Measurements from ENCODE around the gene PKIB.
"Not testable (repeated sequence)": the region's sequence is repeated elsewhere in the genome, so short reads cannot be mapped to it uniquely, and the experiment has no call there.

The PKIB gene

DNA sequence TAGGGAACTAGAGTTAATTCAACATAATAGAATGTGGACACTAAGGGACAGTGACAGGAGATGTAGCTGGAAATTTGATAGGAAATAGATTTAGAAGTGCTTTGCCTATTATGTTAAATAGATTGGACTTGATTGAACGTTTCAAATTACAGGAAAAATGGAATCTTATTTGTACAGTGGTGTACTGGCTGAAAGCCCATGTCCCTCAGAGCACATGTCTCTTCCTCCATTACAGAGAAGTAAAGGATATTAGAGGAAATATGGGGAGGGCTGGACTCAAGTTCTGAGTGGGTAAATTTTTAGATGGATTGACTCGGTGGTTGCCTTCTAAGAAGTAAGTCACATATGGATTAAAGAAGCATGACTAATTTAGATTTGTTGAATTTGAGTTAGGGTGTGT lies 11.4 kb downstream of the PKIB start:
- DNase-seq: no peak

DNA sequence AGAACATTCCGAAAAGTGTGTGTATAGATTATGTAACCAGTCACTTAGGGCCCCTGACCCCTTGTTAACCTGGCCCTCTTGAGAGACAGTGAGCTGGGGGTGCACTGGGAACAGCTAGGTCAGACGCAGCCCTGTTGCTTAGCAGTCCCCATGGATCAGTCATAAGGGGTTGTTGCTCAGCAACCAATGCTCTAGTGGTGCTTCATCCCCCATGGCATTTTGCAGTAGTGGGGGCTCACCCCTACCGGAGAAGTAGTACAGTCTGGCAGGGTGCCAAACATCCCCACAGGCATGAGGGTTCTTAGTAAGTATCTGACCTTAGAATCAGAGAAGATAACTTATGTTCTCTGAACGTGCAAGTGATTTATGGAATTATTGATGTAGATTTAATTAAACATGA lies 12.3 kb downstream of the PKIB start:
- DNase-seq: no peak

DNA sequence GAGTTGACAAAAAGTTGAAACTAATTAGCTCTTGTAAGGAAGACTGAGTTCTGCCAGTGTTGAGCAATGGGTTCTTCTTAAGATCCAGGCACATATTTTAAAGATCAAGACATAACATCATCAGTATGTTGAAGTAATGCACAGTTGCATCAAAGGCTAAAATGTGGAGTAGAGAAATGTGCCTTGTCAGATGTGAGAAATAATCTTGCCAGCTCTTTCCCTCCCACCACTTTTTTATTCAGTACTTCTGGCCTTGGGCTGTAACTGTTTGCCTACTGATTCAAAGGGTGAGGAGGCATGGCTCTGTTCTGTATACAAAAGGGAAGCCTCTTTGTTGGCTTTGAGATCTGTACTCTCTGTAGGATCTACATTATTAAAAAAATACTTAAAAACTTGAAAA lies 13.1 kb downstream of the PKIB start:
- no peak for DNase-seq

DNA sequence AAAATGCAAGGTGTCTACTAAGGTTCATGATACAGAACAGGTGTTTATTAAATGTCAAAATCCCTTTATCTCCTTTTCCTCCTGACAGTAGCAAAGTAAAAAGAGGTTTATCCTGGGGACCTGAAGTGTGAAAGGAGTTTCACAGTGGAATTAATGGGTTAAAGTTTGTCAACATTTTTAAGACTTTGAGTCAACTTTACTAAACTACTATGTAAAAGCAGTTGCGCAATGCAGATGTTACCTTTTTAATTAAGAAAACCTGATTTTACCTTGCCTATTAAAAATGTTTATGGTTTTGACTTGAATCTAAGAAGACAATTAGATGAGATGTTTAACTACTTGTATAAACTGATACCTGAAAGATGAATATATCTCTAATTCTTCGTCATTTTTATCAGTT lies 14.6 kb downstream of the PKIB start:
- DNase-seq: no peak

DNA sequence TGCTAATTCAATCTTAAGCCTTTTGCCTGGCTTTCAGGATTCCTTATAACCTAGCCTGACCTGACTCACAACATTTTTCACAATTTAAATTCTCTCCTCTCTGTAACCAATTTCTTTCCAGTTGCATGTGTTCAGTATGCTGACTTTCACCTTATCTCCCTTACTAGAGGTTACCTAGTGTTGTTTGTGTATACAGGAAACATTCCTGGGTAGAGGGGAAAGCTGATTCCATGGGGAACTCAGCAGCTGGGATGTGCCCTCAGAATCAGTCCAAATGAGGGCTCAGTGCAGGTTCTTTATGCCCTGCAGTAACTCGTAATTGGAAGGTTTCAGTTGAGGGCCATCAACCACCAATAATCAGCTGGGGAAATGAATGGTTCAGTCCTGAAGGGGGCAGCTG lies 18.5 kb downstream of the PKIB start:
- DNase-seq: no peak

DNA sequence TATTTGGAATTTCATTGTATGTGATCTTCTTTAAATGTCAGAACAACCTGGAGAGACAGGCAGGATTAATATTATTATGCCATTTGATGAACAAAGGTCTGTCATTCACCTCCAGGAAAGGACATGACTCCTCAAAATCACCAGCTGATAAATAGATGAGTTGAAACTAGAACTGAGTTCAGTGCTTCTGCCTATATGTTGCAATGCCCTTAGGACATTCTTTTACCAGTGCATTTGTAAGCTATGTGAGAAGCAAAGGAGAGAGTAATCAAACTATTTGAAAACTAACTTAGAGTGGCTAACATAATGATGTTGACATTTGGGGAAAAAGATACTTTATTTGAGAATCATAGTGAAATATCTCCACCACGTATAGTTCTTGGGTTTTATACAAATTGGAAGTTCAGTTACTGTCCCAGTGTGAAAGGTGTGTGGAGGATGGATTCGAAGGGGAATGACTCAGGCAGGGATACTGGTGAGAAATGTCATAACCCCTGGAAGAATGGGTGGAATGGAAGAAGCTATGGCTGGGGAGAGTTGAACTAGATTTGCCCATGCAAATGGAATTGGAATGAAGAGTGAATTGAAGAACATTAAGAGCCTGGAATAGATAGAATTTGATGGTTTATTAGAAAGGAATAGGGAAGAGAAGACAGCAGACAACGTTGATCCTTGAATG lies 21.5 kb downstream of the PKIB start:
- DNase-seq: no peak

DNA sequence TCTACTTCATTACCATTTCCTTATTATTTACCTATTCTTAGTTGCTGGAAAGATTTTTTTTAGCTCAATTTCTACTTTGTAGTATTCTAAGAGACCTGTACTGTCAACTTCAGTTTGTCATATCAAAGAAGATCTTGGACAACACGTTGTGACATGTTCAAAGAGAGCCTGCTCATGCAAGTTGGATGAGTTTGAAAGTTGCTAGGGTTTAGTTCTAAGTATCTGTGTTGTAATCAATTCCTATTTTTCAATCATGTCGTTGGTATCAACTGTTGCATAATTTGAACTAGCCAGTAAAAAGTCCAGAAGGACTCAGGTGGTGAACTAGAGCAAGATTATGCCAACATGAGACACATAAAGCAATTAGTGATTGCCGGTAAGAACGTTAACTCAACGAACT lies 30.2 kb downstream of the PKIB start:
- DNase-seq: no peak

DNA sequence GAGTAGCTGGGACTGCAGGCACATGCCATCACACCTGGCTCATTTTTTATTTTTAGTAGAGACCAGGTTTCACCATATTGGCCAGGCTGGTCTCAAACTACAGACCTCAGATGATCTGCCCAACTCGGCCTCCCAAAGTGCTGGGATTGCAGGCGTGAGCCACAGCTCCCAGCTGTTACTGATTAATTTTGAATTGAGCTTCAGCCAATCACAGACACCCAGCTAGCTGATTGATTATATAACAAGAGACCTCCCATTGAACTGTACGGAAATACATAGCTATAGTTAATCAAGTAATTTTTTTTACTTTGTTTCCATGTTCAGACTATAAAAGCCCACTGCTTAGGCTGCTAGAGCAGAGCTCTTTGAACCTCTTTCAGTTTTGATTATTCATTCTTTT lies 31.6 kb downstream of the PKIB start:
- DNase-seq: no peak

DNA sequence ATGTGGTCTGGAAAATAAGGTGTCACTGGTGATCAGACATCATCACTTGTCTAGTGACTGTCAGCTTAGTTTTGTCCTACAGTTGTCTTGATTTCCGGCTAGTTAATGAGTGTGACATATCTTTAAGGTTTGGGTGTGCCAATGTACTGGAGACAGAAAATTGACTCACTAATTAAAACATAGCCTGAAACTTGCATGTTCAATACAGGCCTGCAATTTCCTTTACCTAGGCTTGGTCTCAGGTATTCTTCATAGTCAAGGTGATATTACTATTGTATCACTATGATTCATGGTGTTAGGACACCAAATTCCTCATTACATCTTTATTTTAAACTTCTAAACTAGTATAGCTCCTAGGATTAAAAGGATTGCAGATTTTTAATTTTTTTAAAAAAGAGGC lies 32.4 kb downstream of the PKIB start:
- not testable (repeated sequence) for DNase-seq

DNA sequence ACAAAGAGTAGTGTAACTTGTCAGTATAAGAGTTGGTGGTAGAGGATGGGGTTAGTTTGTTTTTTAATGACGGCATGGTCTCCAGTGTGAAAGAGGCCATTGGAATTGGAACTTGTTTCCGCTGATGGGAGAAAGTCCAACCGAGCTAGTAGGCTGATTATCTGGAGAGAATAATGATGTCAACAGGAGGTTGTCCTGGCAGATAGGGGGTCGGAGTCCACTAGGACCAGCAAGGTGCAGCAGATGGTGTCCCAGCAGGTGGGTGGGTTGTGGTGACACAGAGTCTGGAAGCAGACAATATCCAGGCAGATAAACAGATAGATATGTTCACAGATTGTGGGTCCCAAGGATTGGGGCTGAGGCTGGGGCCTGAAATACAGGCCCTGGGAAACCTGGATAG lies 35.1 kb downstream of the PKIB start:
- no peak for DNase-seq

DNA sequence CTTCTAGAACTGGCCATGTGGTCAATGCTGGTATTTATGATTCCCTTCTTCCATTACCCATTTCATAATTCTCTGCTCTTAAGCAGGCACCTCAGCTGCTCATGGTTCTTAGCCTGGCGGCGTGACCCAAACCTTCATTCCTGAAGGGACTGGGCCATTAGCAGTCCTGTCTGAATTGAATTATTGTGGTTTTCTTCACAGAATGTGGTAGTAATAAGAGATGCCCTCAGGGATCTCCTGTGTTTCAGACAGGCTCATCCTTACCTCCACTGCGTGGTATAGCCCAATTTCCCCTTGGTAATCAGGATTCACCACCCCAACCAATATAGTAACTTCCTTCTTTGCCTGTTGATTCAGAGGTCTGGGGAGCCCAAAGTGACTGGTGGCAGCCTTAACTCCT lies 37.6 kb downstream of the PKIB start:
- DNase-seq: no peak

DNA sequence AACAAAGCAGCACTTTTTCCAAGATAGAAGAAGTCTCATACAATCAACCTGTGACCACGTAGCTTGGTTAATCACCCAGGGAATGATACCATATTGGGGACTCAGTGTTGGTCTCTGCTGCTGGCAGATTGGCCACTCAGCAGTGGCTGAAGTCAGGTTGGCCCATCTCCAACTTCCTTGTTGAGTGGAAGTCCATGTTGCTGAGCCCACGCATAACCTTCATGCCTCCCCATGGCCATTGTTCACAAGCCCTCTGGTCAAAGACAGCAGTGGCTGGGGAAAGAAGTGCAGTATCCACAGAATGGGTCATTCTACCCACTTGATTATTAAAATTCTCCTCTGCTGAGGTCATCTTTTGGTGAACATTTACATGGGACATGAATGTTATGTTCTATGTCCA lies 38.5 kb downstream of the PKIB start:
- no peak for DNase-seq

DNA sequence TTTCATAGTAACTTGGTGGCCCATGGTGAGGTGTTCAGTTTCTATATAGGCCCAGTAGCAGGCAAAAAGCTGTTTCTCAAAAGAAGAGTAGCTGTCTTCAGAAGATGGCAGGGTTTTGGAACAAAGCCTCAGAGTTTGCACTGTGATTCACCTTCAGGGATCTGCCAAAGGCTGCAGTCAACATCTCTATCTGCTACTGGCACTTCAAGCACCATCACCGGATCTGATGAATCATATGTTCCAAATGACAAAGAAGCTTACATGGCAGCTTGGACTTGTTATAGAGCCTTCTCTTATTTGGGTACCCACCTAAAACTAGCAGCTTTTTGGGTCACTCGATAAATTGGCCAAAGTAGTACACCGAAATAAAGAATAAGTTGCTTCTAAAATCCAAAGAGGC lies 39.5 kb downstream of the PKIB start:
- DNase-seq: no peak

DNA sequence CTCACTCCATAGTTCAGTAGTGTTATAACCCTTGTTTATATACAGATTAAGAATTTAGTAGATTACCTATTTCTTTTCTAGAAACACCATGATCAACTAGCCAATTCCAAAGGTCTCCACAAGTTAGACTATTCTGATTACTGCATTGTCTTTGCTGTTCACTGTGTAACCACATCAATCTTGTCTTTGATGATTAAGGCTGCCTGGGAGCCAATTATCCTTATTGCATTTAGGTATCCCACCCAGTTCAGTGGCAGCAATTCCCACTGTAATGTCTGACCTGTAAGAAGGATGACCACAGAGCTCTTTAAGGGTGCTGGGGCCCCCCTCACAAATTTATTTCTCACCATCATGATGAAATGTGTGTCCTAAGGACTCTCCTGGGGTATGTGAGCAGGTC lies 40.2 kb downstream of the PKIB start:
- DNase-seq: no peak

DNA sequence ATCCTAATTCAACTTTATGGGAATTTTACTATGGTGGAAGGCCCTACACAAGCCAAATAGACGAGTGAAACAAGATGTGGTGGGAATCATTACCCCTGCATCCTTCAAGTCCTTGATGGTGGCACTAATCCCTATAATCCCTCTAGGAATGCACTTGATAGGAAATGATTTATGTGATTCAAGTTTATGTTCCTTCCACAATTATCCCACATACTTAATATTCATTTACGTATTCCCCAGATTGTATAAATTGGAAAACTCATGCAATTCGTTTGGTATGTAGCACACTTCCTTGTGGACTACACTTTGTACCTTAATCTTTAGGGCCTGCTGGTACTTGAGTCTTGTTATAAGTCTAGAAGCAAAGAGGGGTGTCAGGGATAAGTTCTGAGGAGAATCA lies 40.8 kb downstream of the PKIB start:
- DNase-seq: no peak

DNA sequence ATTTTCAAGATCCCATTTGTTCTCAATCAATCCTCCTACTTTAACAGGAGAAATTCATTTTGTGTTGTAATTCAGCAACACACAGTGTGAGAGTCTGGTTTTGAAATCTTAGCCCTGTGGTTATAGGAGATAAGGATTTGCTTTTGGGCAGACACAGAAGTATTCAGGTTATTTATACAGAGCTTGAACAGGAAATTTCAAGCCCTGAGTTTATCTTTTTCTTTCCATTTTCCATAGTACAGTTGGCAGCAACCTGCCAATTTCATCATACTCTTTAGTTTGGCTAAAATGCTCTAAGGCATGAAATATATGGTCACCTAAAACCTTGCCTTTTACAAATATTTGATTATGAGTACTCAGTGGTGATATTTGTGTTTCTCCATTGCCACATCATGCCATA lies 41.4 kb downstream of the PKIB start:
- no peak for DNase-seq

DNA sequence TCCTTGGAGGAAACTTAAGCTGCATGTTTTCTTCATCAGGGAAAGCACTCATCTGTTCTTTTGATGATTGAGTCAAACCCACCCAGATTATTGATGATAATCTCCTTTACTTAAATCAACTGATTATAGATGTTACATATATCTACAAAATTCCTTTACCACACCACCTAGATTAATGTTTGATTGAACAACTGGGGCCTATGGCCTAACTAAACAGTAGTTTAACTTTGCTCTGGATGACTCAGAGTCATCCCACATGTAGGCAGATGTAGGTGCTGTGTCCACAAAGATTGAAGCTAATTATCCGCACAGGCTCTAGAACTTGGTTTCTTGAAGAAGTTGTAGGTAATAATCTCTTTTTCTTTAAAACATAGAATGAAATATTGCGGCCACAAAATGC lies 42.2 kb downstream of the PKIB start:
- DNase-seq: no peak

DNA sequence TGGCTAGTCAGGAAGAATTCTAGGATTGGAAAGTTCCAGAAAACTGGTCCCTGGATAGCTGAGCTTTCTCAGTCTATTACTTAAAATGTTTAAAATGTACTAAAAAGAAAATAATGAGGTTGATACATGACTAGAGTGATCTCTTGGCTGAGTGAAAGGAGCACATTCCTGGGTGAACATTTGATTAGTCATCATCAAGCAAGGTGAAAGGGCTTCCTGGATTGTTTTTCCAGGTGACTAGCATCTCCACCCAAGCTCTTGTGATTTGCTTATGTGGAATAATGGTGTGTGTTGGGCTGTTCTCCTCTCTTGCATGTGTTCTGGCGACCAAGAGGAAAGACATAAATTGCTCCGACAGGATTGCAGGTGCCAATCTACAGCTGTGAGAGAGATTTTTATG lies 42.9 kb downstream of the PKIB start:
- DNase-seq: no peak

DNA sequence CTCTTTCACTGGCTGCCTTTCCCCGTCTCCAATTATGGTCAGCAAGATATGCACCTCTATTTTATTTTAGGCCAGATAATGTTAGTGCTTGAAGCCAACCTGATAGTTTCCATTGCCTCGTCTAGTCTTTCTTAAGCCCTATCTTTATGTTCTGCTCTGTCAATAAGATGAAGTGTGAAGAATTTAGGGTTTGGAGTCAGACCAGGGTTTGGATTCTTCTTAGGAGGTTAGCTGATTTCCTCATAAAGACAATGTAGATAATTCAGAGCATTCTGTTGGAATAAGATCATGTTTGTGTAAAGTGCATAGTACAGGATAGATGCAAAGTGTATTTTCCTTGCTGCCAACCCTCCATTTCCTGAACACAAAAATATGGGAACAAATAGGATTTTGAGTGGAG lies 43.8 kb downstream of the PKIB start:
- no peak for DNase-seq

DNA sequence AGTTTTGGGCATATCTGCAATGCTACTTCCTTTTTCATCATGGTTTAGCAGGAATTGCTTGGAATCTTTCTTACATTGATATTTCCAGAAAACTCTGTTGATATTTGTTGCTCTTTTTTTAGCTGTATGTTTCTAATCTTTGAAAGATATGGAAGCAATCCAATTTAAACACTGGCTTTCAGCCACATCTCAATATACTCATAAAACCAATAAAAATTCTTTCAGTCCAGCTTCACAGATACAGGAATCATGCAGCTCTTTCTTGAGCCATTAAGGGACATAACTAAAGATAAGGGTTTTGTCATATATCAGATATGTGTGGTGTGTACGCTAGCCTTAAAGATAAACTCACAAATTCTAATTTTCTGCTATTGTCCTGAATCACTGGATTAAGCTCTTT lies 47.4 kb downstream of the PKIB start:
- DNase-seq: no peak

DNA sequence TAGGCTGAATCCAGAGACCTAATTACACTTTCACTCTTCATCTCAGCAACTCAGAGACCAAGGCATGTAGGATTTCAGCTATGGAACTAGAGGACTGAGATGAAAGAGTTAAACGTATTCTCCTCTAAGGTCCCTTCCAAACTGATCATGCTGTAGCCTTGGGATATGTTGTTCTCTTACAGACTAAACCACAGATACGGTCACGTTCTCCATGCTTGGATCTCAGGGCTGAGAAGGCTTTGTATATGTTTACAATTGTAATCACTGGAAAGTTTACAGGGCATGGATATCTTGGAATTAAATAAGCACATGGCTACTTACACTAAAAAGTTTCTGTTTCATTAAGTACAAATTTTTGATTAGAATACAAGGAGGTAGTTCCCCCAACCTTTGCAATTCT lies 50.1 kb downstream of the PKIB start:
- no peak for DNase-seq

DNA sequence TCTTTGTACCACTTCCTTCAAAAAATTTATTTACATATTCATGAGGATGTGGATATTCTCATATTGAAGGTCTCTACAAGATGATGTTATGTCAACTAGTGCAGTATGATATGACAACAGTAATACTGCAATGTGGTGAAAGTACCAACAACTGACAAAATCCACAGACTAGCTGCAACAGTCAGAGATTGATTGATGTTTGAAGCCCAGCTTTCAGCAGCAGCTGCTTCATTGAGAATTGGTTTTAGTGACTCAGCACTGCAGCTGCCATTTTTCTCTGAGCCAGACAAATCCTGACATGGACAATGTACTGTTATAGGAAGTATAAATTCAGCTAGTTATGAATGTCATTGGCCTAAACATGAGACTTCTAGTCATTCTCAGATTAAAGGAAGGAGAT lies 53.8 kb downstream of the PKIB start:
- DNase-seq: no peak

DNA sequence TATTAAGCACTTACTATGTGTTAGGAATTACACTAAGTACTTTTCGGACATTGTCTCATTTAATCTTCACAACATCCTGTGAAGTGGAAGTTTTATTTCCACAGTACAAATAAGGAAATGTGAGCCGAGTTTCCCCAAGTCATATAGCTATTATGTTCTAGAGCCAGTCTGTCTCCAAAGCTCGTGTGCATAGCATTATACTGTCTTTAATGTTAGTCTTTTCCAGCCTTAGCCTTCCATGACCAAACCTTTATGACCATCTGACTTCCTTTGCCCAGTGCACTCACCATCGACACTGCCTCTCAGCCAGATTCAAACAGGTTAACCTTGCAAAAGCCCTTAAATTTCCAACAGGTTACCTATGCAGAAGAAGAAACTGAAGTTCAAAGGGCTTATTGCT lies 55.7 kb downstream of the PKIB start:
- DNase-seq: no peak

DNA sequence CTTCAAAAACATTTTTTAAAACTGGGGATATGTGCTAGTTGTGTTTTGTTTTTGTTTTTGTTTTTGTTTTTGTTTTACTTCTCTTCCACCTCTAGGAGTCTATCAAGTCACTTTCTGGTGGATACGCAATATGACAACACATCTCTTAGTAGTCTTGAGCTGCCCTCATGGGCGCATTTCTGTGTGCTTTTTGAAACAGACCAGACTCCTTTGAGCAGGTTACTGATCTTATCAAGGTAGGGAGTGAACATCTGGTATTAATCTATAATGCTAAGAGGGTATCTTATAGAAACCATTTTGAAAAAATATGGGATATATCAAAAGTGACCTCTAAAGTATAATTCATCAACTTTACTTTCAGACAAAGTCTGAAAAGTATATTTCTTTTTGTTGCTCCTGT lies 56.2 kb downstream of the PKIB start:
- no peak for DNase-seq

DNA sequence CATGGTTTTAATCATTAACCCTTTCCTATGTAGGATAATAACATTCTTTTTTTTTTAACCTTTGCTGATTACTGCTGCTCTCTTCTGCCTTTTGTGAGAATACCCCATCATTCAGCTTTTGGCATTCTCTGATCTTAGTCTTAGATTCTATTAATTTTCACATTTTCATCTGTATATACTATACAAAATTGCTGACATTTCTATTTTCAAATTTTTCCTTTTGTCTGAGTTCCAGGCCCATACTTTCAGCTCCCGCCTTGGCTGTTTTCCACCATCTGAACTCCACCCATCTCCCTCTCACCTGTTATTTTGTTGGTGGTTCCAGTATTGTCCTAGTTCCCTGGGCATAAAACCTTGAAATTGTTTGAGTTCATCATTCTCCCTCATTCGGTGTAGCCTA lies 59.2 kb downstream of the PKIB start:
- DNase-seq: no peak

DNA sequence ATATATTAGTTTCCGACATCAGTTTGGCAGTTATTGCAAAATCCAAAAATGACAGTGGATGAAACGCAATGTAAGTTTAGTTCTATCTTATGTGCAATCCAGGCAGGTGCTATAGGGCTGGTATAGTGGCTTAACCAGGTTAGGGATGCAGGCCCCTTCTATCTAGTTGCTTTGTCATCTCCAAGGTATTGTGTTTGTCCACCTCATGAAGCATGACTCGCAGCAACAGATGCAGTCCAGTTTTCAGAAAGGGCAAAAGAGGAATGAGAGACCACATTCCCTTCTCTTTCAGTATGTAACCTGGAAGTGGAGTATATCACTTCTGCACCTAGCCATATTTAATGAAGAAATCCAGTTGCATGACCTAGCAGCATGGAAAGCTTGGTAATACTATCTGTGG lies 59.7 kb downstream of the PKIB start:
- no peak for DNase-seq
